B cell (primary cell): ENCODE measurements around the gene CFAP20DC.

ENCODE experiments used
- EZH2 ChIP-seq: IDR thresholded peaks from 2 replicates; pipeline ENCODE4 v1.6.1; 2012; ENCODE audit warnings: borderline replicate concordance, low read depth, mild to moderate bottlenecking, moderate library complexity, low read length; ENCODE audit not compliant: insufficient read depth, poor library complexity, severe bottlenecking
- TF ChIP-seq, protein P1 (sequence below): fragments of 200-600 bp; IDR thresholded peaks from one replicate; pipeline ENCODE4 v1.8.0; 2022; ENCODE audit warnings: antibody characterized with exemption, mild to moderate bottlenecking

DNA sequence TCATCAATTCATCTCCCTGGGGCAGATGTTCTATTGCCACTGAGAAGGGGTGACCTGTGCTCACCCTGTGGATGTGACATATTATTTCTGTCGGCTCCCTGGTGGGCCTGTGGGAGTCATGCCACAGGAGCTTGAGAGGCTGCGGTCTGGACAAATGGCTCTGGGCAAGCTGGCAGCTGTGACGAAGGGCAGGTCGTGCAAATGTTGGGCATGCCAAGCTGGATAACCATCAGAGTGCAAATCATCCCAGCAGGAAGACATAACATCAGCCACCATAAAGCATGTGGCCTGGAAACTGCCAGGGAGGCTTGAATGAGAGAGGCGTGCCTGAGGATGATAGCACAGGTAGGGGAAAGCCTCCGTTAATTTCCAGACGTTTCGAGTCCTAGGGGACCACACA is 338.0 kb downstream of the CFAP20DC start:
- TF ChIP-seq, protein P1, sequence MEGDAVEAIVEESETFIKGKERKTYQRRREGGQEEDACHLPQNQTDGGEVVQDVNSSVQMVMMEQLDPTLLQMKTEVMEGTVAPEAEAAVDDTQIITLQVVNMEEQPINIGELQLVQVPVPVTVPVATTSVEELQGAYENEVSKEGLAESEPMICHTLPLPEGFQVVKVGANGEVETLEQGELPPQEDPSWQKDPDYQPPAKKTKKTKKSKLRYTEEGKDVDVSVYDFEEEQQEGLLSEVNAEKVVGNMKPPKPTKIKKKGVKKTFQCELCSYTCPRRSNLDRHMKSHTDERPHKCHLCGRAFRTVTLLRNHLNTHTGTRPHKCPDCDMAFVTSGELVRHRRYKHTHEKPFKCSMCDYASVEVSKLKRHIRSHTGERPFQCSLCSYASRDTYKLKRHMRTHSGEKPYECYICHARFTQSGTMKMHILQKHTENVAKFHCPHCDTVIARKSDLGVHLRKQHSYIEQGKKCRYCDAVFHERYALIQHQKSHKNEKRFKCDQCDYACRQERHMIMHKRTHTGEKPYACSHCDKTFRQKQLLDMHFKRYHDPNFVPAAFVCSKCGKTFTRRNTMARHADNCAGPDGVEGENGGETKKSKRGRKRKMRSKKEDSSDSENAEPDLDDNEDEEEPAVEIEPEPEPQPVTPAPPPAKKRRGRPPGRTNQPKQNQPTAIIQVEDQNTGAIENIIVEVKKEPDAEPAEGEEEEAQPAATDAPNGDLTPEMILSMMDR = no peak
- no peak for TF ChIP-seq EZH2
